ENCODE measurements around the gene CAMK2D.
A peak's percentile ranks its signal among the peaks of the same experiment; 100 is the strongest.

The CAMK2D gene

GRCh38 chr4:113559947-113560346 lies 201.6 kb downstream of the CAMK2D start:
- no peak overlapping the region for H3K4me3 ChIP-seq
- H3K9ac ChIP-seq (ENCODE audit: insufficient read length): no peak overlapping the region
- H3K9me3 ChIP-seq (ENCODE audit: low read depth, low read length): no peaks in the 10 kb centered on the region
- no peaks in the 10 kb centered on the region for H3K36me3 ChIP-seq (ENCODE audit: insufficient read depth, low read length)
- H3K27ac ChIP-seq: no peak overlapping the region
- no peak for DNase-seq (ENCODE audit: low read depth, low spot score)
- no peak for TF ChIP-seq EZH2 (IDR thresholded peaks at IDR 0.05)
- no peak for TF ChIP-seq FOXP2 (optimal IDR thresholded peaks at IDR 0.05; ENCODE audit: control extremely low read depth, extremely low read length, insufficient read depth)
- TF ChIP-seq POLR2AphosphoS5 (IDR thresholded peaks at IDR 0.05; ENCODE audit: borderline replicate concordance, low read depth, low read length): no peak

GRCh38 chr4:113556382-113557134 lies 205.0 kb downstream of the CAMK2D start:
- TF ChIP-seq POLR2AphosphoS5 (IDR thresholded peaks at IDR 0.05; ENCODE audit: borderline replicate concordance, low read depth, low read length): no peak
- no peak for TF ChIP-seq FOXP2 (optimal IDR thresholded peaks at IDR 0.05; ENCODE audit: control extremely low read depth, extremely low read length, insufficient read depth)
- H3K36me3 ChIP-seq (ENCODE audit: insufficient read depth, low read length): no peaks in the 10 kb centered on the region
- no peak overlapping the region for H3K9ac ChIP-seq (ENCODE audit: insufficient read length)
- no peak overlapping the region for H3K27ac ChIP-seq
- DNase-seq (ENCODE audit: low read depth, low spot score): no peak
- no peaks in the 10 kb centered on the region for H3K9me3 ChIP-seq (ENCODE audit: low read depth, low read length)
- no peak overlapping the region for H3K4me3 ChIP-seq

GRCh38 chr4:113555868-113556267 lies 205.7 kb downstream of the CAMK2D start:
- Histone ChIP-seq H3K27ac (no peak overlapping the region), H3K9ac (ENCODE audit: insufficient read length) (no peak overlapping the region), H3K36me3 (ENCODE audit: insufficient read depth, low read length) (no peaks in the 10 kb centered on the region), H3K9me3 (ENCODE audit: low read depth, low read length) (no peaks in the 10 kb centered on the region), H3K4me3 (no peak overlapping the region)
- DNase-seq (ENCODE audit: low read depth, low spot score): no peak
- TF ChIP-seq POLR2AphosphoS5 (IDR thresholded peaks at IDR 0.05; ENCODE audit: borderline replicate concordance, low read depth, low read length) (no peak), FOXP2 (optimal IDR thresholded peaks at IDR 0.05; ENCODE audit: control extremely low read depth, extremely low read length, insufficient read depth) (no peak), EZH2 (IDR thresholded peaks at IDR 0.05) (no peak)

GRCh38 chr4:113553082-113553481 lies 208.5 kb downstream of the CAMK2D start:
- DNase-seq (ENCODE audit: low read depth, low spot score): no peak
- no peak overlapping the region for H3K27ac ChIP-seq
- no peaks in the 10 kb centered on the region for H3K36me3 ChIP-seq (ENCODE audit: insufficient read depth, low read length)
- H3K9me3 ChIP-seq (ENCODE audit: low read depth, low read length): no peaks in the 10 kb centered on the region
- TF ChIP-seq FOXP2 (optimal IDR thresholded peaks at IDR 0.05; ENCODE audit: control extremely low read depth, extremely low read length, insufficient read depth) (no peak), POLR2AphosphoS5 (IDR thresholded peaks at IDR 0.05; ENCODE audit: borderline replicate concordance, low read depth, low read length) (no peak), EZH2 (IDR thresholded peaks at IDR 0.05) (no peak)
- no peak overlapping the region for H3K4me3 ChIP-seq
- no peak overlapping the region for H3K9ac ChIP-seq (ENCODE audit: insufficient read length)

- no peak for DNase-seq (ENCODE audit: low read depth, low spot score)
- Histone ChIP-seq H3K4me3 (no peak overlapping the region), H3K36me3 (ENCODE audit: insufficient read depth, low read length) (no peaks in the 10 kb centered on the region), H3K9me3 (ENCODE audit: low read depth, low read length) (no peaks in the 10 kb centered on the region), H3K9ac (ENCODE audit: insufficient read length) (no peak overlapping the region), H3K27ac (no peak overlapping the region)
- TF ChIP-seq POLR2AphosphoS5 (IDR thresholded peaks at IDR 0.05; ENCODE audit: borderline replicate concordance, low read depth, low read length) (no peak), EZH2 (IDR thresholded peaks at IDR 0.05) (no peak), FOXP2 (optimal IDR thresholded peaks at IDR 0.05; ENCODE audit: control extremely low read depth, extremely low read length, insufficient read depth) (no peak)
Observed at GRCh38 chr4:113550510-113550909, 211.0 kb downstream of the CAMK2D start.

GRCh38 chr4:113548303-113548702 lies 213.2 kb downstream of the CAMK2D start:
- Histone ChIP-seq H3K9me3 (ENCODE audit: low read depth, low read length) (no peaks in the 10 kb centered on the region), H3K36me3 (ENCODE audit: insufficient read depth, low read length) (no peaks in the 10 kb centered on the region), H3K27ac (no peak overlapping the region), H3K4me3 (no peak overlapping the region), H3K9ac (ENCODE audit: insufficient read length) (no peak overlapping the region)
- DNase-seq (ENCODE audit: low read depth, low spot score): no peak
- TF ChIP-seq FOXP2 (optimal IDR thresholded peaks at IDR 0.05; ENCODE audit: control extremely low read depth, extremely low read length, insufficient read depth): no peak
- TF ChIP-seq EZH2 (IDR thresholded peaks at IDR 0.05): no peak
- no peak for TF ChIP-seq POLR2AphosphoS5 (IDR thresholded peaks at IDR 0.05; ENCODE audit: borderline replicate concordance, low read depth, low read length)

GRCh38 chr4:113547487-113548042 lies 214.0 kb downstream of the CAMK2D start:
- Histone ChIP-seq H3K4me3 (no peak overlapping the region), H3K36me3 (ENCODE audit: insufficient read depth, low read length) (no peaks in the 10 kb centered on the region), H3K9ac (ENCODE audit: insufficient read length) (no peak overlapping the region), H3K9me3 (ENCODE audit: low read depth, low read length) (no peaks in the 10 kb centered on the region), H3K27ac (no peak overlapping the region)
- peak; percentile 67 for DNase-seq (ENCODE audit: low read depth, low spot score)
- TF ChIP-seq EZH2 (IDR thresholded peaks at IDR 0.05) (no peak), FOXP2 (optimal IDR thresholded peaks at IDR 0.05; ENCODE audit: control extremely low read depth, extremely low read length, insufficient read depth) (peak; percentile 23)

- H3K4me3 ChIP-seq: no peak overlapping the region
- TF ChIP-seq EZH2 (IDR thresholded peaks at IDR 0.05): no peak
- no peak for TF ChIP-seq FOXP2 (optimal IDR thresholded peaks at IDR 0.05; ENCODE audit: control extremely low read depth, extremely low read length, insufficient read depth)
- TF ChIP-seq POLR2AphosphoS5 (IDR thresholded peaks at IDR 0.05; ENCODE audit: borderline replicate concordance, low read depth, low read length): no peak
- H3K9me3 ChIP-seq (ENCODE audit: low read depth, low read length): no peaks in the 10 kb centered on the region
- DNase-seq (ENCODE audit: low read depth, low spot score): no peak
- H3K9ac ChIP-seq (ENCODE audit: insufficient read length): no peak overlapping the region
- no peak overlapping the region for H3K27ac ChIP-seq
- H3K36me3 ChIP-seq (ENCODE audit: insufficient read depth, low read length): no peaks in the 10 kb centered on the region
Observed at GRCh38 chr4:113541933-113542332, 219.6 kb downstream of the CAMK2D start.
